Renal cortex interstitium (tissue), 11 donors: ENCODE data around the gene MOK. TPM values are rescaled to one million over a fixed set of nuclear protein-coding genes. Genes with fewer than 3 reads are reported as not detected.
A peak's percentile ranks its signal among the peaks of the same experiment; 100 is the strongest.
"Not testable (repeated sequence)": the region's sequence is repeated elsewhere in the genome, so short reads cannot be mapped to it uniquely, and the experiment has no call there.

ENCODE experiments used
- DNase-seq, 11 donors: peaks; one replicate each; pipeline ENCODE4 v3.0.0-alpha.2; 2013; ENCODE audit warnings: low read depth in 9 of 11, low spot score in 4 of 11; ENCODE audit errors: extremely low read depth in 1 of 11
- polyA plus RNA-seq, 3 donors: library from polyadenylated mRNA; unstranded; fragments of 120-200 nt; gene quantifications; one replicate each; pipeline ENCODE4 v1.2.1, GENCODE V29; 2013; ENCODE audit not compliant: insufficient read length in 3 of 3

Gene MOK
- polyA plus RNA-seq, 3 donors, result 27.2 to 39.3 (median 28.0) TPM

DNA sequence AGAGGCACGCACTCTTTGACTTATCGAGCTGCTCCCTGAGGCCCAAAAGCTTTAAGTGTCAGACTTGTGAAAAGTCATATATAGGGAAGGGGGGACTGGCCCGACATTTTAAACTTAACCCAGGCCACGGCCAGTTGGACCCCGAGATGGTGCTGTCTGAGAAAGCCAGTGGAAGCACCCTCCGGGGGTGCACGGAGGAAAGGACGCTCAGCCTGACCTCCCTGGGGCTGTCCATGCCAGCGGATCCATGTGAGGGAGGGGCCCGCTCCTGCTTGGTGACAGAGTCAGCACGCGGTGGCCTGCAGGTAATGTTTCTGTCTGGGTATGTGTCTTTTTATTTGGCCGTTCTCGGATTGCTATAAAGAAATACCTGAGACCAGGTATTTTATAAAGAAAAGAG is 21.6 kb upstream of the MOK start:
- no peak for DNase-seq

DNA sequence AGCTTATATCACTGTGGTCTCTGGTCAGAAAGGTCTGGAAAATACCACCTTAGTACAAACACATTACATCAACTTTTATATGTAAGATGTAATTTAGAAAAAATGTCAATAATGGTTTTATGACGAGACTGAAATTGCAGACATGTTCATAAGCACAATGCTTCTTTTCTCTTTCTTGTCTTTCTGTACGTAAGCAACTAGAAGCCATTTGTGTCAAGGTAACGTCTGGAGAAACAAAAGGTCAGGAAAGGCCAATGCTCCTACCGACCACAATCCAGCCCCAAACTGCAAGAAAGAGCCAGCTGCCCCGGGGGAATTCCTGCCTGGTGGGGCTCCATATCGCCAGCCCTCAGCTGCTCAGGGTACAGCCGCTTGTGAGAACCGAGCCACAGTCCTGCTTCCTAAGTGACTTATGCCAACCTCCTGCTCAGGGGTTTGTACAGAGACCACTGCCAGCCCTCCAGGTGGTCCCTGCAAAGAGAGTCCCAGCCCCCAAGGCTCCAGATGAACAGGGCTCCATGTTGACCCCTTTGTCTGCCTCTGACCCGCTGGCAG is 20.9 kb upstream of the MOK start:
- no peak for DNase-seq

DNA sequence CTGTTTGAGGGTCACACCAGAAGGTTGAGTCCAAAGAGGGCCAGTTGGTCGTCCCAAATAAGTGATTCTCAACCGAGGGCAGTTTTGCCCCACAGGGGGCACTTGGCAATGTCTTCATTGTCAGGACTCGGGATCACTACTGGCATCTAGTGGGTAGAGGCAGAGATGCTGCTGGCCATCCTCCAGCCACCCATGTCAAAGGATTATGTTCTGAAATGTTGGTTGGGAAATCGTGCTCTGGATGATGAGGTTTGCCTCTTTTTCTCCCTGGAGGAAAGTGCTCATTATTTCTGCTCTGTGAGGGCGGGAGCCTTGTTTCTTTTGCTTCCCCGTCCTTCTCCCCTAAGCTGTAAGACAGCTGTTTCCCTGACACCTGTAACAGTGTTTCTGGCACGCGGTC is 18.1 kb upstream of the MOK start:
- no peak for DNase-seq

DNA sequence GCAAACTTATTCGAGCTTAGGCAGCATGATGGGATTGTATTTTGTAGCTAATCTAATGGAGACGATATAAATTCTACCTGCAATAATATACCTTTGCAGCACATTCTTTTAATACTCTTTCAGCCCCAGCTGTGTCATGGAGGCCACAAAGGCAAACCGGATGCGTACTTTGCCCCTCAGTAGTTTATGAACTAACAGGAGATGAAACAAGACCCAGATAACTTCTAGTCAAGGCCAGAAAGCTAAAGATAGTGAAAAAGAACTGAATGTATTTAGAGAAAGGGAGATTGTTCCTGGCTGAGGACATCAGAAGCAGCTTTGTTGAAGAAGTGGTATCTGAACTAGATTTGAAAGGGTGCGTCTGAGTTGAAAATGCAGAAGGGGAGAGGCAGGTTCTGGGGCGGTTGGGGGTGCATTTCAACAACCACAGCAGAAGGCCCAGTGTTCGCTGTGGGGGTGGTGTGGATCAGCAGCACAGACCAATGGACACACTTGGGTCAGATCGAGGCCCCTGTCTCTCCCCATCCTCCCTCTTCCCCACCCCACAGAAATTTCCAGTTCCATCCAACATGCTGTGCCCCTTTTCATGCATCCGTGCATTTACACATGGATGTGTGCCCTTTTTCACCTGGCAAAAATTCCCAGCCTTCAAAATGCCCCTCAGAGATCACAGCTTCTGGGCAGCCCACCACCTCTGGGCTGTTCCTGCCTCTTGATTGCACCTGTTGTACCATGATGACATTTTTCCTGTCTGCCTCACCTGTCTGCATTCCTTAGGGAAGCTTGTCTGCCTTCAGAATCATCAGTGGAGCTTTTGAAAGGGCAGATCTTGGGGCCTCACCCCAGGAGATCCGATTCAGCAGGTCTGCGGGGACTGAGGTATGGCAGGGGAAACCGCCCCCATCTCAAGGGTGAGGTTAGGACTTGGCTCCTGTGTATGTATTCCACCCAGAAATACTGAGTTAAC is 16.8 kb upstream of the MOK start:
- DNase-seq, result no peak

DNA sequence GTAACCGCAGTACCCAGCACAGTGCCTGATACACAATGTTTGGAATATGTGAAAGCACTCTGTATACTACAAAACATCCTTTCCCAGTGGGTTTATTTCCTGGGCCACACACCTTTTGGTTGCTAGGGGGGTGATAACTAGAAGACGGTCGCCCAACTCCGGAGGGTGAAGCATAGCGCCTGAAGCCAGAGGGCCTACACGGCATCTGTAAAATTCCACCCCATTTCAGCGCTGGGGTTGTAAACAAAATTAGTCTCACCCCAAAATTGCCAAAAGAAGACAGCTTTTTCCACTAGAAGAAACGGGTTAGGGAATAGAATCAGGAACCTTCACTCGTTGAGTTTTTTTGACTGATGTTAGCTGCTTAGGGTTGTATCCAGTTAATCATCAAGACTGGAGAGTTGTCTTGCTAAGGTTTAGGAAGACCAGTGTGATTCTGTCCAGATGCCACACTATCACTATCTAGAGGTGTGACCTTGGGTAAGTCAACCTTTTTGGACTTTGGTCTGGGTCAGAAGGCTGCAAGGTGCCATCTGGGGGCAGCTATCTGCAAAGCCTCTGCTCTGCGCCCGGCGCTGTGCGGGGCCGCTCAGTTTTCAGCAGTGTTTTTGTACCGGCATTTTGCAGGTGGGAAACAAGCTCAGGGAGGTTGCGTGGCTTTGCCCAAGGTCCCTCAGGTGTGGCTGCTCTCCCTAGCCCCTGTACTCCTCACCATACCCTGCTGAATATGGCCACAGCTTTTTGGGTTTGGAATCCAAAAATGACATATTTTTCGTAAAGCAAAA is 15.9 kb upstream of the MOK start:
- no peak for DNase-seq

DNA sequence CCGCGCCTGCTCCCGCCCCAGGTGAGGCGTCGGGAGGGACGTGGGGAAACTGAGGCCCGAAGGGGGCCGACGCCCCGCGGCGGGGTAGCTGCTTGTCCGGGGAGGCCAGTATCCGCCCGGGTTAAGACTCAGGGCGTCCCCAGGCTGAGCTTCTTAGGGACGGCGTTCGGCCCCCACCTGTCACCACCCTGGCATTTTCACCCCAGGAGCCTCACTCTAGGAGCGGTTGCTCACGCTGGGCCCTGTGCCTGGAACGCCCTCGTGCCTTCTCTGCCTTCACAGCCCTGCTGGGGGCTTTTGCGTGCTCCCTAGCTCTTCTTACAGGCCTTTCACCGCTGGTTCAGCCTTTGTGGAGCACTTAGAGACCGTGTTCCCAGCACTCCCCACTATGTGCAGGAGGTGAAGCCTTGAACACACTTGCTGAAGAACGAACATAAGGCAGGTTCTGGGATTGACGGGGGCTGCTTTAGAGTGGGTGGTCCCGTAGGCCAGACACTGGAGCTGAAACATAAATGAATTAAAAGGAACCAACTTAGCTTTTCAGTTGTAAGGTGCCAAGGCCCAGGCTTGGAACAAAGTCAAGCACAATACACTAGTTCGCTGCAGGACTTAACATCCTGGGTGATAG is 15.2 kb upstream of the MOK start:
- DNase-seq, result no peak

DNA sequence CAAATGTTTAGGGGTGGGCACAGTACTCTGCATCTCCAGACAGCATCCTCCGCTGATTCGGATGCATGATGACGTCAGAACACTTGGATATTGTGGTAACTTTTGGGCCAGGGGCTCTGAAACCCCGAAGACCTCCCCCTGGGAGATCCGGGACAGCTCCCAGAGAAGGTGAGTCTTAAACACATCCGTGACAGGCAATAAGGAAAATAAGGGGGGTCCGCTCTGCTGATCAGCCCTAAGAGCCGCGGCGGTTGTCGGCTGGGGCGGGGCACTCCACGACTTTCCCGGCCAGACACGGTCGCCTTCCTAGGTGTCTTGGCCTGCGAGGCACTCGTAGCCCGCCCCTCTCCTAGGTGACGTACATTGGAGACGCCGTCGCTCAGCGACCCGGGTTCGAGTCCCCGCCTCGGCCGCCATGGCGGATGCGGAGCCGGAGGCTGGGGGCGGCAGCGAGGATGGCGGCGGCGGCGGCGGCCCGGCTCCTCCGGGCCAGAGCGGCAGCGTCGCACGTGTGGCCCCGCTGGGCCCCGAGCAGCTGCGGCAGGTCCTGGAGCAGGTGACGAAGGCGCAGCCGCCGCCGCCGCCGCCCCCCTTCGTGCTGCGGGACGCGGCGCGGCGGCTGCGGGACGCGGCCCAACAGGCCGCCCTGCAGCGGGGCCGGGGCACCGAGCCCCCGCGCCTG is 14.5 kb upstream of the MOK start, which contains the start of gene ZNF839:
Gene ZNF839, plus strand, starts transcription at position 396 of the 682 bp plus-strand sequence. Its CDS starts 20 bp downstream, at position 416.
- DNase-seq, result peak in 7 of 11 donors; percentile 82 to 87 (median 85)

DNA sequence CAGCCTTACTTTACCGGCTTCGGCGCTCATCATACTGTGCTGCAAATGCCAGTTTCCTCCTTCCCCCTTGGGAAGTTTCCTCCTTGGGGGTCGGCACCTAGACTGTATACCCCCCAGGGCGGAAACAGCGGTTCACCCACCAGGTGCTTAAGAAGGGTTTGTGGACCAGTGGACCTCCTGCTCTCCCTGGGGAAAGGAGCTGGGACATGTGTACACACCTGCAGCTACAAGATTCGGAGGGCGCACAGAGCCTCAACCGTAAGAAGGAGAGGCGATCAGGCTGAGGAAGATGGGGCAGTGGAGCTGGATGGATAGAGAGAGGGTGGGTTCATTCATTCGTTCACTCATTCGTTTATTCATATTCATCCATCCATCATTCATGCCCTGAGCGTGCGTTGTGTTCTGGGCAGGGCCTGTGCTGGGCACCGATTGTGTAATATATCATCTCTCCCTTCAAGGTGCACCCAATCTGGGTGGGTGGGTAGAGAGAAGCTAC is 13.9 kb upstream of the MOK start:
- no peak for DNase-seq

DNA sequence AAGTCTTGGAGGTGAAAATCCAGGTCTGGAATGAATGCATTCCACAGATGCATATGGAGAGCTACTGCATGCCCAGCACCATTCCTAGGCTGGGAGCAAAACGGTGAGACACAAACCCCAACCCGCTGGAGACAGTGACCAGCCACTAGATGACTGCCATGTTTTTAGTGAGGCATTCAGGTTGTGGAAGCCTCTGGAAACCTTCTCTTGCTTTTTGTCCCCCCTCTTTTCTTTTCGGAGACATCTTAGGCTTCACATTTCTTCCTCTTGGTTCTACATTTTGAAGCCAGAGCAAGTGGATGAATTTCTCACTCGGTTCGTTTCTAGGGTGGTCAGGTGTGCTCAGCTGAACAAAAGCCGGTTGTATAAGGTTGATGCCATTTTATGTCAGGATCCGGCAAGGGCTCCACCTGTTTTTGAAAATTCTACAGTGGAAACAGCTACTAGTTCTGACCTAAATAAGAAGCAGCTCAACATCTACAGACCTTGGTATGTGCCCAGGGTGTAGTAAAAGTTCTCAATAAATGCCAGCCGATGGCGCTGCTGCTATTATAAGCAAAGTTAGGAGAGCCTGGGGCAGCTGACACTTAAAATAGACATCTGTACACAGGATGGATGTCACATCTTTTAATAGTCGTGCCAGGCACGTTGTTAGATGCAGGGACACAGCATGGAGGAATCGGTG is 12.7 kb upstream of the MOK start:
- no peak for DNase-seq

DNA sequence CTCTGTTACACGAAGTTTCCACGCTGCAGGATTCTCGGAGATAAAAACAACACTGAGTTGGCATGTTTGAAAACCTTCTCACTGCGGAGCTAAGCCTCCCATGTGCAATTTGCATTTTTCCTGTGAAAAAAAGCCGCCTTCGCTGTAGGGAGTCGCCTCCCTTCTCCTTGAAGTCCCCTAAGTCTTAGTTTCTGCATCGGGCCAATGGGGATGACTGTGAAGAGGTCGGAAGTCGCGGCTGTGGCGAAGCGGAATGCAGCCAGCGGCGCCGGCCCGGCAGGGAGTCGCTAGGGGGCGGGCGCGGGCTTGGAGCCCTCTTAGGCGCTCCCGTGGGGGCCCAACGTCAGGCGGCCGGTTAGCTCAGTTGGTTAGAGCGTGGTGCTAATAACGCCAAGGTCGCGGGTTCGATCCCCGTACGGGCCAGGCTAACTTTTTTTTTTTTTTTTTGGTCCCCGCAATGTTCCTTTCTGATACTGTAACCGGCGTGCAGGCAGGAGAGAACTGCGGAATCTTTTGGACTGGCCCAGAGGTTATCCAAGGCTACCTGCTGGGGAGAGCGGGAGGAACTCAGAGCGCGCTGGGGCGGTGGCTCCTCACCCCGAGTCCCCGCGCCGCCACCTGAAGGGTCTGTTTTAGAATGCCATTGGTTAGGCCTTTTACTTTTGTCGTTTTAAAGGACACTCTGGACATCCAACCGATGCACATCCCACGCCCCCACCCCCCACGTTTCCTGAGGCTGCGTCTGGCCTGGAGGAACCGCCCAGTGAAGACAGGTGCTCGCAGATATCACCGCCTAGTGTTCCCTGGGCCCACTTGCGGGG is 12.0 kb upstream of the MOK start:
- peak in 9 of 11 donors; percentile 74 to 87 (median 86) for DNase-seq

DNA sequence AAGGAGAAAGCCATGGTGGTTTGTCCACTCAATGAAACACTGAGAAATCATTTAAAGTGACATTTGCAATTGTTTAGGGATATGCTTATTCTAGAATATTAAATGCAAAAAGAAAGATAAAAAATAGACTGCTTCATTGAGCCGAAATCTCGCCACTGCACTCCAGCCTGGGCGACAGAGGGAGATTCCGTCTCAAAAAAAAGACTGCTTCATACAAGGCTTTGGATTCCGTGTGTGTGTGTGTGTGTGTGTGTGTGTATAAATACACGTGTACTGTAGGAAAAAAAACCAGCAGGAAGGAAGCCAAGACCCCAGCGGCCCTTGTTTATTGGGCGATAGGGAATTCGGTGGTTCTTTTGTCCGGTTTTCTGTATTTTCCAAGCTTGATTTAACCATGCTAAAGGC is 11.4 kb upstream of the MOK start:
- DNase-seq, result peak in 4 of 11 donors; percentile 49 to 67 (median 60)

DNA sequence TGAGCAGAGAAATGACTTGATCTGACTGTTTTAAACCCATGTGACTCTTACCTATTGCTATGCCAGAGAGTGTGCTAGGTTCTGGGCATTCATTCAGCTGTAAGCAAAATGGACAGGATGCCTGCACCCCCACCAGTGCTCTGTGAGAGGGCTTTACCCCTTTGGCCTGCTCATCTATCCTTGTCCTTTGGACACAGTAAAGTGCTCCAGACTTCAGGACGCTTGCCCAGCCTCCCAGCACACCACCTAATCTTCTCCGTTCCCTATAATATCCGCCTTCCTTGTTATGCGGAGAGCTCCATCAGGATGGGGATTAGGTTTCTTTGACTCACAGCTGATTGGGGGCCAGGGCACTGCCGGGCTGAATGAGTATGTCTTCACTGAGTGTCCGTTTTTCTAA is 10.2 kb upstream of the MOK start:
- DNase-seq, result no peak

DNA sequence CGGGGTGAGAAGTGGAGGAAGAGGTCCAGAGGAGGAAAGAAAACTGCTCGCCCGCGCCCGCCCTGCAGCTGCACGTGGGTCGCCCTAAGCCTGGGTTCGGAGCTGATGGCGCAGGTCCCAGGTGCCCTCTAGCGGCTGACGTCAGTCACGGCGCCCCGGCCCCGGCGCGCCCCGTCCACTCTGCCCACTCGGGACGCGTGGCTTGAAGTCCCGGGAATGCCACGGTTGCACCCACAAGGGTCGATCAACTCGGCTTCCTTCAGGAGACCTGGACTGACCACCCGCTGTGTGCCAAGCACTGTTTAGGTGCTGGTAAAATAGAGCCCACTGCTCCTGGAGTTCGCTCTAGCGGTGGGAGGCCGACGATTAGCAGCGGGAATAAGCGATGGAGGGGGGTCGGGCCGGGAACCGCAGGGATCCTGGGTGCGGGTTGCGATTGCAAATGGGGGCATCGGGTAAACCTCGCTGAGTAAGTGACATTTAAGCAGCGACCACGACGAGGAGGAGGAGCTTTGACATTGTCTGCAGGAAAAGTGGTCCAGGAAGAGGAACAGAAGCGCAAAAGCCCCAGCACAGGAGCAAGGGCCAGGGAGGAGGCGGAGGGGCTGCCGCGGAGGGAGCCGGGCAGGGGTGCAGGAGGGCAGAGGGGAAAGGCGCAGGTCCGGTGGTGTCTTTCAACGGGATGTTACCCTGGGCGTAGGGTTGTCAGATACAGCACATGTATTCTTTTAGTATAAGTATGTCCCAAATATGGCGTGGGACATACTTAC is 9.5 kb upstream of the MOK start:
- peak in 6 of 11 donors; percentile 71 to 77 (median 74) for DNase-seq

DNA sequence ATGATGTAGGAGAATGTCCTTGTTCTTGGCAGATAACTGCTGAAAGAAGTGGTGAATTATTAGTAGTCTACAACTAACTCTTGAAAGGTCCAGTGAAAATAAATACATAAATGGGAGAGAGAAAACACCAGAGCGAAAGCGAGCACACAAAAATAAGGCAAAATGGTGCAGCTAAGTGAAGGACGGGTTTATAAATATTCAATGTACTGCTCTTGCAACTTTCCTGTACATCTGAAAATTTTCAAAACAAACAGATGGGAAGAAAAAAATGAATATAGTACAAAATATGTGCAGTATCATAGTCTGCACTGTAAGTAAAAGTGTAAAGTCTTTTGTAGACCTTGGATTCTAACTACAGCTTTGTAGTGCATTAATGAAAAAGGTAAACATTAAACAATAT is 1.3 kb downstream of the MOK start:
- DNase-seq, result no peak

DNA sequence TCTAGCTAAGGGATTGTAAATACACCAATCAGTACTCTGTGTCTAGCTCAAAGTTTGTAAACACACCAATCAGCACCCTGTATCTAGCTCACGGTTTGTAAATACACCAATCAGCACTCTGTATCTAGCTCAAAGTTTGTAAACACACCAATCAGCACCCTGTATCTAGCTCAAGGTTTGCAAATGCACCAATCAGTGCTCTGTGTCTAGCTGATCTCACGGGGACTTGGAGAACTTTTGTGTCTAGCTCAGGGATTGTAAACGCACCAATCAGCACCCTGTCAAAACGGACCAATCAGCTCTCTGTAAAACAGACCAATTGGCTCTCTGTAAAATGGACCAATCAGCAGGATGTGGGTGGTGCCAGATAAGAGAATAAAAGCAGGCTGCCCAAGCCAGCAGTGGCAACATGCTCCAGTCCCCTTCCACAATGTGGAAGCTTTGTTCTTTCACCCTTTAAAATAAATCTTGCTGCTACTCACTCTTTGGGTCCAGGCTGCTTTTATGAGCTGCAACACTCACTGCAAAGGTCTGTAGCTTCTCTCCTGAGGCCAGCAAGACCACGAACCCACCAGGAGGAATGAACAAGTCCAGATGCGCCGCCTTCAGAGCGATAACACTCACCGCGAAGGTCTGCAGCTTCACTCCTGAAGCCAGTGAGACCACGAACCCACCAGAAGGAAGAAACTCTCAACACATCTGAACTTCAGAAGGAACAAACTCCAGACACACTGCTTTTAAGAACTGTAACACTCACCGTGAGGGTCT is 6.5 kb downstream of the MOK start:
- not testable (repeated sequence) for DNase-seq
